Kidney epithelial cell (primary cell): ENCODE results near the gene NME7. TPM values are rescaled to one million over a fixed set of nuclear protein-coding genes. Genes with fewer than 3 reads are reported as not detected.

Source experiments
- DNase-seq: peaks from one replicate; pipeline ENCODE4 v3.0.0-alpha.2; 2010; ENCODE audit warnings: low read depth
- H3K27me3 ChIP-seq: 2 replicates; pipeline ENCODE4 v1.6.0; 2011; ENCODE audit warnings: low read length; ENCODE audit not compliant: control insufficient read depth, insufficient read depth
- H3K36me3 ChIP-seq: 2 replicates; pipeline ENCODE4 v1.5.1; 2011; ENCODE audit warnings: low read length; ENCODE audit not compliant: control insufficient read depth, insufficient read depth
- H3K4me3 ChIP-seq: 2 replicates; pipeline ENCODE4 v1.5.1; 2011; ENCODE audit warnings: low read depth, mild to moderate bottlenecking, control low read depth, low read length
- CTCF ChIP-seq: IDR thresholded peaks from 2 replicates; pipeline ENCODE4 v1.5.1; 2011; ENCODE audit warnings: mild to moderate bottlenecking, moderate library complexity, low read length, control low read depth, inconsistent platforms; ENCODE audit not compliant: insufficient read depth, poor library complexity, severe bottlenecking
- total RNA-seq: library from RNA; depleted of rRNA; stranded (reverse); fragments of >200 nt; gene quantifications from 2 replicates; pipeline ENCODE4 v1.2.3, GENCODE V29; 2015

Gene NME7
- total RNA-seq, 1 donor from 2014 or later: 24.4 TPM

- Histone ChIP-seq H3K36me3 (no peaks in the 10 kb centered on the region), H3K4me3 (no peak overlapping the region), H3K27me3 (no peaks in the 10 kb centered on the region)
- DNase-seq: no peak
- TF ChIP-seq CTCF: no peak
Observed at GRCh38 chr1:169160845-169161495, 206.6 kb downstream of the NME7 start.

GRCh38 chr1:169156580-169156979 is 211.0 kb downstream of the NME7 start:
- H3K36me3 ChIP-seq: no peaks in the 10 kb centered on the region
- no peaks in the 10 kb centered on the region for H3K27me3 ChIP-seq
- no peak for DNase-seq
- TF ChIP-seq CTCF: no peak
- no peak overlapping the region for H3K4me3 ChIP-seq

GRCh38 chr1:169155675-169156074 is 211.9 kb downstream of the NME7 start:
- TF ChIP-seq CTCF: no peak
- no peak overlapping the region for H3K4me3 ChIP-seq
- H3K36me3 ChIP-seq: no peaks in the 10 kb centered on the region
- no peaks in the 10 kb centered on the region for H3K27me3 ChIP-seq
- DNase-seq: no peak

GRCh38 chr1:169151338-169151837 is 216.2 kb downstream of the NME7 start:
- DNase-seq: no peak
- no peak for TF ChIP-seq CTCF
- H3K27me3 ChIP-seq: no peaks in the 10 kb centered on the region
- H3K4me3 ChIP-seq: no peak overlapping the region
- no peaks in the 10 kb centered on the region for H3K36me3 ChIP-seq

- DNase-seq: no peak
- Histone ChIP-seq H3K36me3 (no peaks in the 10 kb centered on the region), H3K27me3 (no peaks in the 10 kb centered on the region), H3K4me3 (no peak overlapping the region)
- TF ChIP-seq CTCF: no peak
Observed at GRCh38 chr1:169150641-169151337, 216.8 kb downstream of the NME7 start.
